Measurements from ENCODE around the gene RANBP3.

DNA sequence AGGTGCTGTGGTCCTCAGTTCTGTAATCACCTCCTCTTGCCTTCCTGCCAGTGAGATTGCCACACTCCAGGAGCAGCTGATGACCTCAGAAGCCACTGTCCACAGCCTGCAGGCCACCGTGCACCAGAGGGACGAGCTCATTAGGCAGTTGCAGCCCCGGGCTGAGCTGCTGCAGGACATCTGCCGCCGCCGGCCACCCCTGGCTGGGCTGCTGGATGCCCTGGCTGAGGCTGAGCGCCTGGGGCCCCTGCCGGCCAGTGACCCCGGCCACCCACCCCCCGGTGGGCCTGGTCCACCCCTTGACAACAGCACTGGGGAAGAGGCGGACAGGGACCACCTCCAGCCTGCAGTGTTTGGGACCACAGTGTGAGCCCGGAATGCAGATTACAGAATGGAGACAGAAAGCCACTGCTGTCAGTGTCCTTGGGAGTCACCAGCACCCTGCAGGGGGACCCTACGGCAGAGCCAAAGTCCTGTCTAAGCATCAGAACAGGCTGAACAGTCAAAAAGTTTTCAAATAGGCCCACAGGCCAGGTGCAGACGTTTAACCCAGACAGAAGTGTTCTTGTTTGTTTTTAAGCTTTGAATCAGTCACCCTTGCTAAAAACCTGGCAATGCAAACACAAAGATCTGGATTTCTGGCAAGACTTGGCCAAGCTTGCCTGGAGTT, 69.0 kb downstream of the RANBP3 start:
- TF ChIP-seq ZSCAN23 (tag by site-specific recombination; IDR thresholded peaks at IDR 0.05) (no peak), ZNF645 (tag by site-specific recombination; IDR thresholded peaks at IDR 0.05) (no peak), ZNF510 (tag by site-specific recombination; IDR thresholded peaks at IDR 0.05; ENCODE audit: insufficient replicate concordance) (no peak), YY1 (tag by site-specific recombination; IDR thresholded peaks at IDR 0.05) (no peak), ZNF404 (tag by site-specific recombination; IDR thresholded peaks at IDR 0.05) (no peak), ZNF121 (tag by site-specific recombination; IDR thresholded peaks at IDR 0.05) (no peak), ZFP37 (tag by site-specific recombination; IDR thresholded peaks at IDR 0.05) (no peak), ZNF311 (tag by site-specific recombination; IDR thresholded peaks at IDR 0.05; ENCODE audit: borderline replicate concordance) (no peak), PBX3 (CRISPR knock-in tag; IDR thresholded peaks at IDR 0.05) (no peak), HOXA7 (CRISPR knock-in tag; IDR thresholded peaks at IDR 0.05; ENCODE audit: borderline replicate concordance) (no peak)
- TF ChIP-seq, protein P1, sequence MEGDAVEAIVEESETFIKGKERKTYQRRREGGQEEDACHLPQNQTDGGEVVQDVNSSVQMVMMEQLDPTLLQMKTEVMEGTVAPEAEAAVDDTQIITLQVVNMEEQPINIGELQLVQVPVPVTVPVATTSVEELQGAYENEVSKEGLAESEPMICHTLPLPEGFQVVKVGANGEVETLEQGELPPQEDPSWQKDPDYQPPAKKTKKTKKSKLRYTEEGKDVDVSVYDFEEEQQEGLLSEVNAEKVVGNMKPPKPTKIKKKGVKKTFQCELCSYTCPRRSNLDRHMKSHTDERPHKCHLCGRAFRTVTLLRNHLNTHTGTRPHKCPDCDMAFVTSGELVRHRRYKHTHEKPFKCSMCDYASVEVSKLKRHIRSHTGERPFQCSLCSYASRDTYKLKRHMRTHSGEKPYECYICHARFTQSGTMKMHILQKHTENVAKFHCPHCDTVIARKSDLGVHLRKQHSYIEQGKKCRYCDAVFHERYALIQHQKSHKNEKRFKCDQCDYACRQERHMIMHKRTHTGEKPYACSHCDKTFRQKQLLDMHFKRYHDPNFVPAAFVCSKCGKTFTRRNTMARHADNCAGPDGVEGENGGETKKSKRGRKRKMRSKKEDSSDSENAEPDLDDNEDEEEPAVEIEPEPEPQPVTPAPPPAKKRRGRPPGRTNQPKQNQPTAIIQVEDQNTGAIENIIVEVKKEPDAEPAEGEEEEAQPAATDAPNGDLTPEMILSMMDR (tag by site-specific recombination; IDR thresholded peaks at IDR 0.05): no peak
- TF ChIP-seq, protein P2, sequence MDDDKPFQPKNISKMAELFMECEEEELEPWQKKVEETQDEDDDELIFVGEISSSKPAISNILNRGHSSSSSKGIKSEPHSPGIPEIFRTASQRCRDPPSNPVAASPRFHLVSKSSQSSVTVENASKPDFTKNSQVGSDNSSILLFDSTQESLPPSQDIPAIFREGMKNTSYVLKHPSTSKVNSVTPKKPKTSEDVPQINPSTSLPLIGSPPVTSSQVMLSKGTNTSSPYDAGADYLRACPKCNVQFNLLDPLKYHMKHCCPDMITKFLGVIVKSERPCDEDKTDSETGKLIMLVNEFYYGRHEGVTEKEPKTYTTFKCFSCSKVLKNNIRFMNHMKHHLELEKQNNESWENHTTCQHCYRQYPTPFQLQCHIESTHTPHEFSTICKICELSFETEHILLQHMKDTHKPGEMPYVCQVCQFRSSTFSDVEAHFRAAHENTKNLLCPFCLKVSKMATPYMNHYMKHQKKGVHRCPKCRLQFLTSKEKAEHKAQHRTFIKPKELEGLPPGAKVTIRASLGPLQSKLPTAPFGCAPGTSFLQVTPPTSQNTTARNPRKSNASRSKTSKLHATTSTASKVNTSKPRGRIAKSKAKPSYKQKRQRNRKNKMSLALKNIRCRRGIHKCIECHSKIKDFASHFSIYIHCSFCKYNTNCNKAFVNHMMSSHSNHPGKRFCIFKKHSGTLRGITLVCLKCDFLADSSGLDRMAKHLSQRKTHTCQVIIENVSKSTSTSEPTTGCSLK (tag by site-specific recombination; IDR thresholded peaks at IDR 0.05): no peak
- TF ChIP-seq, protein P3, sequence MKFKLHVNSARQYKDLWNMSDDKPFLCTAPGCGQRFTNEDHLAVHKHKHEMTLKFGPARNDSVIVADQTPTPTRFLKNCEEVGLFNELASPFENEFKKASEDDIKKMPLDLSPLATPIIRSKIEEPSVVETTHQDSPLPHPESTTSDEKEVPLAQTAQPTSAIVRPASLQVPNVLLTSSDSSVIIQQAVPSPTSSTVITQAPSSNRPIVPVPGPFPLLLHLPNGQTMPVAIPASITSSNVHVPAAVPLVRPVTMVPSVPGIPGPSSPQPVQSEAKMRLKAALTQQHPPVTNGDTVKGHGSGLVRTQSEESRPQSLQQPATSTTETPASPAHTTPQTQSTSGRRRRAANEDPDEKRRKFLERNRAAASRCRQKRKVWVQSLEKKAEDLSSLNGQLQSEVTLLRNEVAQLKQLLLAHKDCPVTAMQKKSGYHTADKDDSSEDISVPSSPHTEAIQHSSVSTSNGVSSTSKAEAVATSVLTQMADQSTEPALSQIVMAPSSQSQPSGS (tag by site-specific recombination; IDR thresholded peaks at IDR 0.05; ENCODE audit: low read depth): no peak
- TF ChIP-seq, protein P4, sequence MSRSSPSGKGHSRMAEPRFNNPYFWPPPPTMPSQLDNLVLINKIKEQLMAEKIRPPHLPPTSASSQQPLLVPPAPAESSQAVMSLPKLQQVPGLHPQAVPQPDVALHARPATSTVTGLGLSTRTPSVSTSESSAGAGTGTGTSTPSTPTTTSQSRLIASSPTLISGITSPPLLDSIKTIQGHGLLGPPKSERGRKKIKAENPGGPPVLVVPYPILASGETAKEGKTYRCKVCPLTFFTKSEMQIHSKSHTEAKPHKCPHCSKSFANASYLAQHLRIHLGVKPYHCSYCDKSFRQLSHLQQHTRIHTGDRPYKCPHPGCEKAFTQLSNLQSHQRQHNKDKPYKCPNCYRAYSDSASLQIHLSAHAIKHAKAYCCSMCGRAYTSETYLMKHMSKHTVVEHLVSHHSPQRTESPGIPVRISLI (tag by site-specific recombination; IDR thresholded peaks at IDR 0.05): no peak
